ENCODE measurements around the gene REG3G. TPM values are rescaled to one million over a fixed set of nuclear protein-coding genes. Genes with fewer than 3 reads are reported as not detected.
A peak's percentile ranks its signal among the peaks of the same experiment; 100 is the strongest.

REG3G gene
- total RNA-seq, 4 donors from 2014 or later: 33.1 TPM; not detected in 3

- H3K9me3 ChIP-seq: no peaks in the 10 kb centered on the region
- no peak overlapping the region for H3K4me3 ChIP-seq
- DNase-seq: no peak
- TF ChIP-seq POLR2A (IDR thresholded peaks at IDR 0.05): no peak
- no peak for TF ChIP-seq CTCF (IDR thresholded peaks at IDR 0.05)
- H3K4me1 ChIP-seq: no peaks in the 10 kb centered on the region
- no peak overlapping the region for H3K27ac ChIP-seq
- H3K27me3 ChIP-seq: no peaks in the 10 kb centered on the region
- no peaks in the 10 kb centered on the region for H3K36me3 ChIP-seq
Observed at GRCh38 chr2:78980871-78981270, 44.6 kb upstream of the REG3G start.

- DNase-seq: no peak
- no peaks in the 10 kb centered on the region for H3K27me3 ChIP-seq
- H3K4me3 ChIP-seq: no peak overlapping the region
- H3K36me3 ChIP-seq: no peaks in the 10 kb centered on the region
- no peak overlapping the region for H3K27ac ChIP-seq
- H3K9me3 ChIP-seq: no peaks in the 10 kb centered on the region
- H3K4me1 ChIP-seq: no peaks in the 10 kb centered on the region
- TF ChIP-seq CTCF (IDR thresholded peaks at IDR 0.05) (no peak), POLR2A (IDR thresholded peaks at IDR 0.05) (no peak)
Observed at GRCh38 chr2:78982638-78983330, 42.7 kb upstream of the REG3G start.

GRCh38 chr2:78984386-78984785 is 41.1 kb upstream of the REG3G start:
- Histone ChIP-seq H3K36me3 (no peaks in the 10 kb centered on the region), H3K27me3 (no peaks in the 10 kb centered on the region), H3K9me3 (no peaks in the 10 kb centered on the region), H3K4me3 (no peak overlapping the region), H3K27ac (no peak overlapping the region), H3K4me1 (no peaks in the 10 kb centered on the region)
- no peak for TF ChIP-seq POLR2A (IDR thresholded peaks at IDR 0.05)
- no peak for TF ChIP-seq CTCF (IDR thresholded peaks at IDR 0.05)
- no peak for DNase-seq

GRCh38 chr2:78985558-78985957 is 39.9 kb upstream of the REG3G start:
- TF ChIP-seq CTCF (IDR thresholded peaks at IDR 0.05) (no peak), POLR2A (IDR thresholded peaks at IDR 0.05) (no peak)
- no peaks in the 10 kb centered on the region for H3K36me3 ChIP-seq
- no peak overlapping the region for H3K27ac ChIP-seq
- no peak for DNase-seq
- no peak overlapping the region for H3K4me3 ChIP-seq
- no peaks in the 10 kb centered on the region for H3K27me3 ChIP-seq
- no peaks in the 10 kb centered on the region for H3K4me1 ChIP-seq
- H3K9me3 ChIP-seq: no peaks in the 10 kb centered on the region

- Histone ChIP-seq H3K4me1 (peaks cover 0 to 9% (median 0%) of the 10 kb centered on the region in 4 donors), H3K36me3 (no peaks in the 10 kb centered on the region), H3K4me3 (no peak overlapping the region), H3K27me3 (no peaks in the 10 kb centered on the region), H3K9me3 (no peaks in the 10 kb centered on the region), H3K27ac (no peak overlapping the region)
- TF ChIP-seq CTCF (IDR thresholded peaks at IDR 0.05) (no peak), POLR2A (IDR thresholded peaks at IDR 0.05) (no peak)
- DNase-seq: no peak
Observed at GRCh38 chr2:78989051-78989450, 36.5 kb upstream of the REG3G start.

- Histone ChIP-seq H3K9me3 (no peaks in the 10 kb centered on the region), H3K4me3 (peak overlapping the region in 2 of 4 donors; percentile 33 to 39), H3K4me1 (peaks cover 0 to 9% (median 0%) of the 10 kb centered on the region in 4 donors), H3K27ac (no peak overlapping the region), H3K27me3 (no peaks in the 10 kb centered on the region), H3K36me3 (no peaks in the 10 kb centered on the region)
- no peak for DNase-seq
- TF ChIP-seq CTCF (IDR thresholded peaks at IDR 0.05) (peak in 3 of 6 experiments; percentile 23 to 36 (median 32)), POLR2A (IDR thresholded peaks at IDR 0.05) (no peak)
Observed at GRCh38 chr2:78992451-78992806, 33.1 kb upstream of the REG3G start.

Data from Peyer's patch (tissue), 4 donors.